NT2/D1 (cell line): ENCODE results near the gene CACNA1C.

Experiments used
- DNase-seq: peaks from one replicate; pipeline ENCODE4 v3.0.0-alpha.2; 2011; ENCODE audit warnings: low read depth, low spot score
- H3K27me3 ChIP-seq: 2 replicates; pipeline ENCODE4 v1.6.0; 2011; ENCODE audit warnings: mild to moderate bottlenecking; ENCODE audit not compliant: insufficient read length, insufficient read depth
- H3K36me3 ChIP-seq: 2 replicates; pipeline ENCODE4 v1.6.1; 2011; ENCODE audit warnings: mild to moderate bottlenecking, low read length, mixed read lengths; ENCODE audit not compliant: insufficient read depth, insufficient read length
- H3K4me1 ChIP-seq: 2 replicates; pipeline ENCODE4 v1.5.1; 2011; ENCODE audit not compliant: insufficient read depth, insufficient read length
- H3K4me3 ChIP-seq: 2 replicates; pipeline ENCODE4 v1.5.1; 2011; ENCODE audit warnings: low read depth; ENCODE audit not compliant: insufficient read length
- H3K9ac ChIP-seq: 2 replicates; pipeline ENCODE4 v1.6.0; 2011; ENCODE audit warnings: low read depth; ENCODE audit not compliant: insufficient read length
- H3K9me3 ChIP-seq: 2 replicates; pipeline ENCODE4 v1.5.1; 2011; ENCODE audit warnings: mild to moderate bottlenecking, low read length; ENCODE audit not compliant: insufficient read depth
- SUZ12 ChIP-seq: IDR thresholded peaks from 2 replicates; pipeline ENCODE4 v1.6.1; 2011; ENCODE audit not compliant: insufficient read length, insufficient read depth; ENCODE audit errors: extremely low read depth
- YY1 ChIP-seq: IDR thresholded peaks from 2 replicates; pipeline ENCODE4 v1.6.1; 2011; ENCODE audit not compliant: insufficient read length, insufficient read depth
- ZNF274 ChIP-seq: IDR thresholded peaks from 2 replicates; pipeline ENCODE4 v1.6.1; 2011; ENCODE audit warnings: mild to moderate bottlenecking, low read depth, low read length

CACNA1C gene

DNA sequence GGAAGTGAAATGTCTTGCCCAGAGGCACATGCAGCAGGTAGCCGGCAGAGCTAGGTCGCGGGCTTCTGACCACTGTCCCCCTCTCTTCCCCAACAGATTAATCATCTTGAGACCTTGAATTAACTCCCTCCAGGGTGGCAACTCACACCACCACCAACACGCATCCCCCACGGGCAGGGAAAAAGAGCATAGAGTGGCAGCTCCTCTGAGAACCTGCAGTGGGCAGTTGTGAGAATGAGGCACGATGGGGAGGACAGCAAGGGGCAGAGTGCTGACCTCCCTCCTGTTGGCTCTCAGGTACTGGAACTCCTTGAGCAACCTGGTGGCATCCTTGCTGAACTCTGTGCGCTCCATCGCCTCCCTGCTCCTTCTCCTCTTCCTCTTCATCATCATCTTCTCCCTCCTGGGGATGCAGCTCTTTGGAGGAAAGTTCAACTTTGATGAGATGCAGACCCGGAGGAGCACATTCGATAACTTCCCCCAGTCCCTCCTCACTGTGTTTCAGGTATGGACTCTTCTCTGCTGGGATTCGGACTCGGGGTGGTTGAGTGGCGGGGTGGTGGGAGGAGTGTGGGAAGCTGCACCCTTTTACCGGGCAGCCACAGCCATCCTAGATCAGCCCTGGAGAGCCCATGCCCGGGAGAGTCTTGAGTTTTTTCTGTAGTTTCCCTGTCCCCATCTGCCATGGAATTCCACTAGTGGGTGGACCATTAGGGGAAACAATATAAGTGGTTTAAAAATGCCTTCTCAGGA, 528.7 kb downstream of the CACNA1C start:
- peaks cover 49% of the 10 kb centered on the region for H3K27me3 ChIP-seq
- H3K36me3 ChIP-seq = no peaks in the 10 kb centered on the region
- no peak for DNase-seq
- H3K9me3 ChIP-seq = no peaks in the 10 kb centered on the region
- no peak for TF ChIP-seq YY1
- no peak for TF ChIP-seq ZNF274
- TF ChIP-seq SUZ12 = no peak
- no peak overlapping the region for H3K4me3 ChIP-seq
- H3K9ac ChIP-seq = no peak overlapping the region
- peaks cover 7% of the 10 kb centered on the region for H3K4me1 ChIP-seq

DNA sequence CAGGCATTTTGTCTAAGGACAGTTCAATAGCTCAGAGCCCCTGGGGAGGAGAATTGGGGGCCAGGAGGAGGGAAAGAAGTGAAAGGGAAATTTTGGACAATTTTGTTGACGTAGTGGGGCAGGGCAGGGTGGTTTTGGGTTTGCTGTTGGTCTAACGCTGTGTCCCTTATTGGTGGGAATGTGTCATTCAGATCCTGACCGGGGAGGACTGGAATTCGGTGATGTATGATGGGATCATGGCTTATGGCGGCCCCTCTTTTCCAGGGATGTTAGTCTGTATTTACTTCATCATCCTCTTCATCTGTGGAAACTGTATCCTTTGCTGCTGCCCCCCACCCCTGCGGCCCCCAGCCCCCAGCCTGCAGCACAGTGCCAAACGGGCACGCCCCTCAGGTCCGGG, 529.8 kb downstream of the CACNA1C start:
- Histone ChIP-seq H3K4me1 (peaks cover 8% of the 10 kb centered on the region), H3K9me3 (no peaks in the 10 kb centered on the region), H3K27me3 (peaks cover 43% of the 10 kb centered on the region), H3K4me3 (no peak overlapping the region), H3K9ac (no peak overlapping the region), H3K36me3 (no peaks in the 10 kb centered on the region)
- no peak for DNase-seq
- TF ChIP-seq ZNF274 = no peak

- Histone ChIP-seq H3K9ac (peak overlapping the region; percentile 62), H3K36me3 (no peaks in the 10 kb centered on the region), H3K4me3 (peak overlapping the region; percentile 9), H3K9me3 (no peaks in the 10 kb centered on the region), H3K4me1 (peaks cover 13% of the 10 kb centered on the region), H3K27me3 (peaks cover 47% of the 10 kb centered on the region)
- TF ChIP-seq SUZ12 (peak; percentile 53), YY1 (no peak)
- peak; percentile 76 for DNase-seq
Observed at GRCh38 chr12:2583091-2583497, 530.3 kb downstream of the CACNA1C start.

DNA sequence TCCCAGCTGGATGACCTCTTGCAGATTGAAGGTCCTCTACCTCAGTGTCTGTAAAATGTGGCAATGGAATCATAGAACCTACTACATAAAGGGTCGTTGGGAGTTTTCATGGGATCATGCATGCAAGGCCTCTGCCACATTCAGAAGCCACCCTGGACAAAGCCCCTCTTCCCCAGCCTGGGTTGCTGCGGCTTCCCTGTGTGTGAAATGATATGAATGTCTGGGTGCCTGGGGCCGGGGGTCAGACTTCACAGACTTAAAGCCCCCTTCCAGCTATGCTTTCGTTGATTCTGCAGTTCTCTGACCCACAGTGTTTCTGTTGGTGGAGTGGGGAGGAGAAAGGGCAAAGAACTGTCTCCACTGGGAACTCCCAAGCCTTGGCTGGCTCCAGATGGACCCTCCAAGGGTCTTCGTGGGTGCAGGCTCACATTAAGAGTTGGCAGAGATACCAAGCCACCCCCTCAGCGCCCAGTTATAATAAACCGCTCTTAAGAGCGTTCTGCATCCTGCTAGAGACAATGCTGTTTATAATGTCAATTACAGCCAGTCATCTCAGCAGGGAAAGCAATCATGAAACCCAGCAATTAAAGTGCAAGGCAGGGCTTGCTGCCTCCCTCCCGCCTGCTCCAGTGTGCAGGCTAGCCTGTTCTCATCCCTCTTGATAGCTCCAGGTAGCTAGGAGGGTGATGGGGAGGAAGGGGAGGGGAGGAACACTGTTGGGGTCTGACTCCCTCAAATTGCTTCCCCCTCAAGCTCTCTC, 531.0 kb downstream of the CACNA1C start:
- H3K27me3 ChIP-seq = peaks cover 47% of the 10 kb centered on the region
- no peak overlapping the region for H3K4me3 ChIP-seq
- peaks cover 15% of the 10 kb centered on the region for H3K4me1 ChIP-seq
- H3K9me3 ChIP-seq = no peaks in the 10 kb centered on the region
- no peak for DNase-seq
- no peaks in the 10 kb centered on the region for H3K36me3 ChIP-seq
- H3K9ac ChIP-seq = no peak overlapping the region
- TF ChIP-seq ZNF274 (no peak), YY1 (no peak), SUZ12 (no peak)

- H3K27me3 ChIP-seq = peaks cover 43% of the 10 kb centered on the region
- peak; percentile 81 for DNase-seq
- no peaks in the 10 kb centered on the region for H3K36me3 ChIP-seq
- TF ChIP-seq SUZ12 = no peak
- no peak for TF ChIP-seq YY1
- no peak for TF ChIP-seq ZNF274
- H3K4me1 ChIP-seq = peaks cover 15% of the 10 kb centered on the region
- no peak overlapping the region for H3K4me3 ChIP-seq
- no peak overlapping the region for H3K9ac ChIP-seq
- H3K9me3 ChIP-seq = no peaks in the 10 kb centered on the region
Observed at GRCh38 chr12:2586156-2587038, 533.6 kb downstream of the CACNA1C start.

DNA sequence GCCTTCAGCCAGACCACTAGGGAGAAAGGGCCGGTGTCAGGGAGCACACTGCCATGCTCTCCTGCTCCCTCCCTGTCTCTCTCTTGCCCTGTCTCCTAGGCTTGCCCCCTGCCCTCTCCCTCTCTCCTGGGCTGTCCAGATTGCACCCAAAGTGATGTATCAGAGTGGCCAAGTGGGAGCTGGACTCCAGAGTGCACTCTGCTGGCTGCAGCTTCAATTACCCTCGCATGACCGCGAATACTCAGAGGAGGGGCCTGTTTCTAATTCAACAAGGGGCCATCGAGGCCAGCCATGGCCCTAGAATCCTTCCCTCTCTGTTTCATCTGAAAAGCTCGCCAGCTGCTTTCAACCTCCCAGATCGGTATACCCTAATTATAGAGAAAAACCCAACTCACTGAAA, 535.6 kb downstream of the CACNA1C start:
- TF ChIP-seq YY1 (no peak), ZNF274 (no peak), SUZ12 (no peak)
- Histone ChIP-seq H3K4me1 (peaks cover 13% of the 10 kb centered on the region), H3K9ac (no peak overlapping the region), H3K4me3 (no peak overlapping the region), H3K27me3 (peaks cover 27% of the 10 kb centered on the region), H3K36me3 (no peaks in the 10 kb centered on the region), H3K9me3 (no peaks in the 10 kb centered on the region)
- DNase-seq = no peak

DNA sequence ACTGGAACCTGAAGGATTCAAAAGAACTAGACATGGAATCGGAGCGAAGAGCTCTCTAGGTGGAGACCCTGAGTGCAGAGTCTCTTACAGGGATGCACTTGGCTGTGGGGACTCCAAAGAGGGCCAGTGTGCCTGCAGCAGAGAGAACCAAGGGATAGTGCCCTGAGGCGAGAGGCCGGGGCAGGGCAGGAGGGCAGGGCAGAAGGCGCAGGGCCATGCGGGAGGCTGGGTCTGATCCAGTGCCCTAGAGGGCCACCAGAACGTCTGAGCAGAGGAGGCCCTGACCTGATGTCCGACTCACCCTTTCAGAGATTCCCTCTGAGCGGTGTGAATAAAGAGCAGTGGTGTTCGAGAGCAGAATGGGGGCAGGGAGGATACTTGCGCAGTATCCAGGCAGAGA, 536.6 kb downstream of the CACNA1C start:
- peaks cover 12% of the 10 kb centered on the region for H3K4me1 ChIP-seq
- H3K9me3 ChIP-seq = peaks cover 10% of the 10 kb centered on the region
- no peak overlapping the region for H3K9ac ChIP-seq
- H3K27me3 ChIP-seq = peaks cover 17% of the 10 kb centered on the region
- TF ChIP-seq ZNF274 (no peak), SUZ12 (no peak), YY1 (no peak)
- no peak overlapping the region for H3K4me3 ChIP-seq
- H3K36me3 ChIP-seq = no peaks in the 10 kb centered on the region
- DNase-seq = no peak
